Right cardiac atrium (tissue), 5 donors: Measurements from ENCODE around the gene AQP12A. TPM values are rescaled to one million over a fixed set of nuclear protein-coding genes. Genes with fewer than 3 reads are reported as not detected.

Experiments used
- polyA plus RNA-seq: library from polyadenylated mRNA; stranded (reverse); fragments of 200-250 nt; gene quantifications from one replicate; pipeline ENCODE4 v1.2.3, GENCODE V29; 2013
- total RNA-seq, 4 donors: library from RNA; stranded (reverse); fragmentation: NEBNext Ultra II Directional; extraction: Animal tissue kit (Norgen Biotek cat#: 25700); gene quantifications; one replicate each; pipeline ENCODE4 v1.2.1, GENCODE V29; 2021
- donor health status: healthy with polysubstance abuse.
- donor health status: DM: no; HTN: yes; CAD: no.
- donor health status: DM: no; HTN: no; CAD: no.
- donor health status: DM: no; HTN: yes; CAD: no; lungs with severe emphysema.
- donor health status: DM: yes; HTN: yes; CAD: no.

Gene AQP12A
- total and polyA plus RNA-seq, 5 donors: not detected

Other genes with a start within 250 kb of the AQP12A start
- 1 to 10 TPM; 7.3 to 8.0 (median 7.6) TPM for gene ANKMY1, start 133.9 kb upstream of the AQP12A start, total RNA-seq
- 3.5 TPM for gene ANKMY1, start 133.9 kb upstream of the AQP12A start, polyA plus RNA-seq
- gene DUSP28, start 131.5 kb upstream of the AQP12A start, total RNA-seq: 10 to 100 TPM in 3 of 4 donors, 1 to 10 TPM in 1; 9.6 to 14.9 (median 11.7) TPM
- gene DUSP28, start 131.5 kb upstream of the AQP12A start, polyA plus RNA-seq: 10.9 TPM
- gene RNPEPL1, start 123.4 kb upstream of the AQP12A start, total RNA-seq: 10 to 100 TPM; 40.4 to 61.6 (median 58.0) TPM
- 108 TPM for gene RNPEPL1, start 123.4 kb upstream of the AQP12A start, polyA plus RNA-seq
- 10 to 100 TPM; 21.2 to 44.3 (median 36.2) TPM for gene CAPN10, start 105.1 kb upstream of the AQP12A start, total RNA-seq
- gene CAPN10, start 105.1 kb upstream of the AQP12A start, polyA plus RNA-seq: 40.1 TPM
- 1 to 10 TPM in 2 of 4 donors, under 1 TPM in 2; 0.53 to 1.4 (median 1.0) TPM for gene GPR35, start 66.4 kb upstream of the AQP12A start, total RNA-seq
- 0.84 TPM for gene GPR35, start 66.4 kb upstream of the AQP12A start, polyA plus RNA-seq
- gene AQP12B, start 9.0 kb upstream of the AQP12A start, total RNA-seq: not detected
- gene AQP12B, start 9.0 kb upstream of the AQP12A start, polyA plus RNA-seq: not detected
- 10 to 100 TPM; 45.3 to 83.0 (median 66.9) TPM for gene KIF1A, start 128.4 kb downstream of the AQP12A start, total RNA-seq
- gene KIF1A, start 128.4 kb downstream of the AQP12A start, polyA plus RNA-seq: 45.7 TPM
- gene AGXT, start 177.0 kb downstream of the AQP12A start, total RNA-seq: not detected
- 0.14 TPM for gene AGXT, start 177.0 kb downstream of the AQP12A start, polyA plus RNA-seq
- gene MAB21L4, start 204.3 kb downstream of the AQP12A start, total RNA-seq: not detected
- not detected for gene MAB21L4, start 204.3 kb downstream of the AQP12A start, polyA plus RNA-seq
- gene CROCC2, start 214.5 kb downstream of the AQP12A start, total RNA-seq: under 1 TPM in 1 of 4 donors, not detected in 3; 0.03 TPM
- gene CROCC2, start 214.5 kb downstream of the AQP12A start, polyA plus RNA-seq: not detected